Measurements from ENCODE around the gene ANLN.
"Not testable (repeated sequence)": the region's sequence is repeated elsewhere in the genome, so short reads cannot be mapped to it uniquely, and the experiment has no call there.

GRCh38 chr7:36483853-36484252 lies 94.2 kb downstream of the ANLN start:
- TF ChIP-seq POLR2A (IDR thresholded peaks at IDR 0.05); CTCF (IDR thresholded peaks at IDR 0.05); POLR2AphosphoS5 (IDR thresholded peaks at IDR 0.05; ENCODE audit: insufficient read depth in 1 of 2, low read depth in 1 of 2): not testable (repeated sequence)
